Activated CD4-positive, alpha-beta memory T cell treated with anti-CD3 and anti-CD28 coated beads for 36 hours (primary cell): ENCODE measurements around the gene C1orf167. TPM values are rescaled to one million over a fixed set of nuclear protein-coding genes. Genes with fewer than 3 reads are reported as not detected.
A peak's percentile ranks its signal among the peaks of the same experiment; 100 is the strongest.

Experiments used
- CTCF ChIA-PET: fragments of 350-600 bp; sonication (Branson Sonifier 250); formaldehyde crosslinking; loops from one replicate; lab custom pipeline; 2021; ENCODE audit warnings: antibody characterized with exemption, inconsistent platforms; lab: Charles Lee
- POLR2A ChIA-PET: fragments of 350-600 bp; sonication (Branson Sonifier 250); formaldehyde crosslinking; loops from one replicate; lab custom pipeline; 2021; ENCODE audit warnings: antibody characterized with exemption; lab: Charles Lee
- DNase-seq: peaks from one replicate; pipeline ENCODE4 v3.0.0-alpha.2; 2020
- H3K27ac Mint-ChIP-seq: one replicate; pipeline ENCODE4 v1.8.0; 2021; ENCODE audit warnings: mixed read lengths
- H3K27me3 Mint-ChIP-seq: one replicate; pipeline ENCODE4 v1.8.0; 2021; ENCODE audit warnings: mixed read lengths
- H3K36me3 Mint-ChIP-seq: one replicate; pipeline ENCODE4 v1.8.0; 2021; ENCODE audit warnings: mixed read lengths
- H3K4me1 Mint-ChIP-seq: one replicate; pipeline ENCODE4 v1.8.0; 2021; ENCODE audit warnings: low read depth, mixed read lengths
- H3K4me3 Mint-ChIP-seq: one replicate; pipeline ENCODE4 v1.8.0; 2021; ENCODE audit warnings: mild to moderate bottlenecking, mixed read lengths
- H3K9me3 Mint-ChIP-seq: one replicate; pipeline ENCODE4 v1.8.0; 2021; ENCODE audit warnings: mixed read lengths
- intact Hi-C: fragments of 100-400 bp; cut with micrococcal nuclease; formaldehyde crosslinking; loops from one replicate; pipeline ENCODE4 v1.15.1; 2023
- total RNA-seq, 2 experiments: library from RNA; stranded (reverse); gene quantifications; one replicate each; pipeline ENCODE4 v1.2.3, GENCODE V29; 2021

Gene C1orf167
- total RNA-seq, 2 experiments from 2014 or later, result not detected

GRCh38 chr1:11727119-11727518 is 34.9 kb upstream of the C1orf167 start:
- no peaks in the 10 kb centered on the region for H3K36me3 Mint-ChIP-seq
- no peaks in the 10 kb centered on the region for H3K27me3 Mint-ChIP-seq
- H3K27ac Mint-ChIP-seq, result no peak overlapping the region
- DNase-seq, result no peak
- ChIA-PET CTCF (interaction anchor here (0.6 kb wide), 1 partner anchor 165 kb away, joined by 3 read pairs; no protein-coding TSS in a partner anchor), POLR2A (no interaction called here)
- H3K4me3 Mint-ChIP-seq, result no peak overlapping the region
- intact Hi-C loops, result no loop called here
- peaks cover 28% of the 10 kb centered on the region for H3K4me1 Mint-ChIP-seq
- no peaks in the 10 kb centered on the region for H3K9me3 Mint-ChIP-seq

GRCh38 chr1:11728126-11728806 is 33.7 kb upstream of the C1orf167 start:
- Mint-ChIP-seq H3K36me3 (no peaks in the 10 kb centered on the region), H3K27me3 (no peaks in the 10 kb centered on the region), H3K9me3 (no peaks in the 10 kb centered on the region), H3K4me3 (no peak overlapping the region), H3K4me1 (peaks cover 33% of the 10 kb centered on the region), H3K27ac (no peak overlapping the region)
- ChIA-PET POLR2A (no interaction called here), CTCF (interaction anchor here (1.0 to 1.6 kb wide), 3 partner anchors 9 to 78 kb away, joined by 3 to 4 read pairs (median 4); no protein-coding TSS in a partner anchor)
- intact Hi-C loops, result no loop called here
- no peak for DNase-seq

- H3K27me3 Mint-ChIP-seq, result no peaks in the 10 kb centered on the region
- no peak overlapping the region for H3K4me3 Mint-ChIP-seq
- no peak overlapping the region for H3K27ac Mint-ChIP-seq
- H3K4me1 Mint-ChIP-seq, result peaks cover 33% of the 10 kb centered on the region
- POLR2A ChIA-PET, result no interaction called here
- intact Hi-C loops, result no loop called here
- CTCF ChIA-PET, result interaction anchor here (1.0 to 1.6 kb wide), 3 partner anchors 10 to 79 kb away, joined by 3 to 4 read pairs (median 4); no protein-coding TSS in a partner anchor
- H3K9me3 Mint-ChIP-seq, result no peaks in the 10 kb centered on the region
- DNase-seq, result no peak
- no peaks in the 10 kb centered on the region for H3K36me3 Mint-ChIP-seq
Observed at GRCh38 chr1:11729155-11729497, 32.9 kb upstream of the C1orf167 start.

- no peaks in the 10 kb centered on the region for H3K27me3 Mint-ChIP-seq
- ChIA-PET CTCF (interaction anchor here (1.2 to 2.0 kb wide), 4 partner anchors 10 to 79 kb away, joined by 3 to 10 read pairs (median 4); no protein-coding TSS in a partner anchor), POLR2A (interaction anchor here (1.3 kb wide), 1 partner anchor 65 kb away, joined by 4 read pairs; no protein-coding TSS in a partner anchor)
- H3K4me1 Mint-ChIP-seq, result peaks cover 33% of the 10 kb centered on the region
- intact Hi-C loops, result no loop called here
- H3K36me3 Mint-ChIP-seq, result no peaks in the 10 kb centered on the region
- peak overlapping the region; percentile 67 for H3K27ac Mint-ChIP-seq
- H3K9me3 Mint-ChIP-seq, result no peaks in the 10 kb centered on the region
- H3K4me3 Mint-ChIP-seq, result peak overlapping the region; percentile 57
- DNase-seq, result no peak
Observed at GRCh38 chr1:11729498-11730428, 32.2 kb upstream of the C1orf167 start.

GRCh38 chr1:11730429-11730891 is 31.5 kb upstream of the C1orf167 start:
- ChIA-PET POLR2A (interaction anchor here (1.1 to 1.3 kb wide), 2 partner anchors 66 to 80 kb away, joined by 4 read pairs; no protein-coding TSS in a partner anchor), CTCF (interaction anchor here (0.9 to 2.0 kb wide), 3 partner anchors 11 to 80 kb away, joined by 3 to 10 read pairs (median 6); no protein-coding TSS in a partner anchor)
- intact Hi-C loops, result no loop called here
- Mint-ChIP-seq H3K9me3 (no peaks in the 10 kb centered on the region), H3K36me3 (no peaks in the 10 kb centered on the region), H3K4me1 (peaks cover 33% of the 10 kb centered on the region), H3K27ac (peak overlapping the region; percentile 67), H3K4me3 (peak overlapping the region; percentile 57), H3K27me3 (no peaks in the 10 kb centered on the region)
- peak; percentile 58 for DNase-seq

GRCh38 chr1:11731691-11732283 is 30.2 kb upstream of the C1orf167 start:
- peaks cover 36% of the 10 kb centered on the region for H3K4me1 Mint-ChIP-seq
- H3K27me3 Mint-ChIP-seq, result no peaks in the 10 kb centered on the region
- DNase-seq, result peak; percentile 35
- peak overlapping the region; percentile 14 for H3K27ac Mint-ChIP-seq
- H3K4me3 Mint-ChIP-seq, result peak overlapping the region; percentile 45
- POLR2A ChIA-PET, result interaction anchor here (0.6 to 1.1 kb wide), 2 partner anchors 76 to 81 kb away, joined by 3 to 4 read pairs; no protein-coding TSS in a partner anchor
- CTCF ChIA-PET, result interaction anchor here (2.0 kb wide), 1 partner anchor 12 kb away, joined by 10 read pairs; no protein-coding TSS in a partner anchor
- H3K9me3 Mint-ChIP-seq, result no peaks in the 10 kb centered on the region
- no peaks in the 10 kb centered on the region for H3K36me3 Mint-ChIP-seq
- intact Hi-C loops, result no loop called here

GRCh38 chr1:11733306-11733705 is 28.7 kb upstream of the C1orf167 start:
- no peaks in the 10 kb centered on the region for H3K27me3 Mint-ChIP-seq
- ChIA-PET CTCF (interaction anchor here (0.8 kb wide), 1 partner anchor 14 kb away, joined by 4 read pairs; no protein-coding TSS in a partner anchor), POLR2A (no interaction called here)
- H3K9me3 Mint-ChIP-seq, result no peaks in the 10 kb centered on the region
- H3K4me1 Mint-ChIP-seq, result peaks cover 46% of the 10 kb centered on the region
- intact Hi-C loops, result no loop called here
- H3K36me3 Mint-ChIP-seq, result no peaks in the 10 kb centered on the region
- no peak overlapping the region for H3K4me3 Mint-ChIP-seq
- DNase-seq, result no peak
- H3K27ac Mint-ChIP-seq, result no peak overlapping the region

GRCh38 chr1:11735531-11735853 is 26.5 kb upstream of the C1orf167 start:
- intact Hi-C loops, result loop anchor here (5.0 kb wide), 1 partner anchor 72 kb away; the partner anchor contains the start of genes CLCN6 and MTHFR
- Mint-ChIP-seq H3K4me1 (peaks cover 48% of the 10 kb centered on the region), H3K36me3 (no peaks in the 10 kb centered on the region), H3K27ac (no peak overlapping the region), H3K9me3 (no peaks in the 10 kb centered on the region), H3K4me3 (peak overlapping the region; percentile 96), H3K27me3 (no peaks in the 10 kb centered on the region)
- POLR2A ChIA-PET, result interaction anchor here (1.1 to 1.4 kb wide), 5 partner anchors 54 to 723 kb away, joined by 3 to 5 read pairs (median 4); partner anchors contain the start of genes FBXO6 and TARDBP
- DNase-seq, result no peak
- CTCF ChIA-PET, result interaction anchor here (0.7 to 4.2 kb wide), 3 partner anchors 16 to 71 kb away, joined by 3 to 35 read pairs (median 4); no protein-coding TSS in a partner anchor

GRCh38 chr1:11735854-11736745 is 25.9 kb upstream of the C1orf167 start, which contains the start of gene AGTRAP:
TSS of gene AGTRAP (plus strand) at chr1:11736136. CDS start at chr1:11736209, 73 bp downstream.
- Mint-ChIP-seq H3K4me1 (peaks cover 49% of the 10 kb centered on the region), H3K27me3 (no peaks in the 10 kb centered on the region), H3K27ac (peak within 1 kb of the TSS; percentile 85), H3K36me3 (no peaks in the 10 kb centered on the region), H3K4me3 (peak within 1 kb of the TSS; percentile 96), H3K9me3 (no peaks in the 10 kb centered on the region)
- POLR2A ChIA-PET, result interaction anchor here (0.7 to 1.7 kb wide), 7 partner anchors 54 to 1967 kb away, joined by 3 to 11 read pairs (median 4); partner anchors contain the start of genes FBXO6 and TARDBP
- CTCF ChIA-PET, result interaction anchor here (0.8 to 4.2 kb wide), 5 partner anchors 13 to 86 kb away, joined by 4 to 35 read pairs (median 7); no protein-coding TSS in a partner anchor
- intact Hi-C loops, result loop anchor here (5.0 kb wide), 1 partner anchor 71 kb away; the partner anchor contains the start of genes CLCN6 and MTHFR
- DNase-seq, result peak; percentile 93
